ENCODE data around the gene ENTPD2. TPM values are rescaled to one million over a fixed set of nuclear protein-coding genes. Genes with fewer than 3 reads are reported as not detected.
A peak's percentile ranks its signal among the peaks of the same experiment; 100 is the strongest.

The ENTPD2 gene
- total and polyA plus RNA-seq, 9 of the 15 experiments (the other 6 are each of a cell fraction or from before 2014, with no cell fraction given) = 0.04 to 0.60 (median 0.14) TPM; not detected in 4

GRCh38 chr9:137074657-137075274, 20.9 kb upstream of the ENTPD2 start (continued):
- TF ChIP-seq, protein P1, sequence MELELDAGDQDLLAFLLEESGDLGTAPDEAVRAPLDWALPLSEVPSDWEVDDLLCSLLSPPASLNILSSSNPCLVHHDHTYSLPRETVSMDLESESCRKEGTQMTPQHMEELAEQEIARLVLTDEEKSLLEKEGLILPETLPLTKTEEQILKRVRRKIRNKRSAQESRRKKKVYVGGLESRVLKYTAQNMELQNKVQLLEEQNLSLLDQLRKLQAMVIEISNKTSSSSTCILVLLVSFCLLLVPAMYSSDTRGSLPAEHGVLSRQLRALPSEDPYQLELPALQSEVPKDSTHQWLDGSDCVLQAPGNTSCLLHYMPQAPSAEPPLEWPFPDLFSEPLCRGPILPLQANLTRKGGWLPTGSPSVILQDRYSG (tag; conservative IDR thresholded peaks at IDR 0.05; ENCODE audit: low read depth) = peak; percentile 100
- TF ChIP-seq, protein P2, sequence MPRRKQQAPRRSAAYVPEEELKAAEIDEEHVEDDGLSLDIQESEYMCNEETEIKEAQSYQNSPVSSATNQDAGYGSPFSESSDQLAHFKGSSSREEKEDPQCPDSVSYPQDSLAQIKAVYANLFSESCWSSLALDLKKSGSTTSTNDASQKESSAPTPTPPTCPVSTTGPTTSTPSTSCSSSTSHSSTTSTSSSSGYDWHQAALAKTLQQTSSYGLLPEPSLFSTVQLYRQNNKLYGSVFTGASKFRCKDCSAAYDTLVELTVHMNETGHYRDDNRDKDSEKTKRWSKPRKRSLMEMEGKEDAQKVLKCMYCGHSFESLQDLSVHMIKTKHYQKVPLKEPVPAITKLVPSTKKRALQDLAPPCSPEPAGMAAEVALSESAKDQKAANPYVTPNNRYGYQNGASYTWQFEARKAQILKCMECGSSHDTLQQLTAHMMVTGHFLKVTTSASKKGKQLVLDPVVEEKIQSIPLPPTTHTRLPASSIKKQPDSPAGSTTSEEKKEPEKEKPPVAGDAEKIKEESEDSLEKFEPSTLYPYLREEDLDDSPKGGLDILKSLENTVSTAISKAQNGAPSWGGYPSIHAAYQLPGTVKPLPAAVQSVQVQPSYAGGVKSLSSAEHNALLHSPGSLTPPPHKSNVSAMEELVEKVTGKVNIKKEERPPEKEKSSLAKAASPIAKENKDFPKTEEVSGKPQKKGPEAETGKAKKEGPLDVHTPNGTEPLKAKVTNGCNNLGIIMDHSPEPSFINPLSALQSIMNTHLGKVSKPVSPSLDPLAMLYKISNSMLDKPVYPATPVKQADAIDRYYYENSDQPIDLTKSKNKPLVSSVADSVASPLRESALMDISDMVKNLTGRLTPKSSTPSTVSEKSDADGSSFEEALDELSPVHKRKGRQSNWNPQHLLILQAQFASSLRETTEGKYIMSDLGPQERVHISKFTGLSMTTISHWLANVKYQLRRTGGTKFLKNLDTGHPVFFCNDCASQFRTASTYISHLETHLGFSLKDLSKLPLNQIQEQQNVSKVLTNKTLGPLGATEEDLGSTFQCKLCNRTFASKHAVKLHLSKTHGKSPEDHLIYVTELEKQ (CRISPR knock-in tag; IDR thresholded peaks at IDR 0.05) = peak; percentile 98
- TF ChIP-seq ZNF583 (CRISPR knock-in tag; IDR thresholded peaks at IDR 0.05) (peak; percentile 99), HIVEP1 (CRISPR knock-in tag; IDR thresholded peaks at IDR 0.05) (peak; percentile 99), KDM4B (IDR thresholded peaks at IDR 0.05; ENCODE audit: borderline replicate concordance in 2 of 2, low read depth in 1 of 2) (no peak), NFE2 (IDR thresholded peaks at IDR 0.05; ENCODE audit: low read depth) (no peak), ZNF384 (IDR thresholded peaks at IDR 0.05; ENCODE audit: low read depth, low read length) (no peak), KHSRP (IDR thresholded peaks at IDR 0.05) (no peak), GABPB2 (CRISPR knock-in tag; conservative IDR thresholded peaks at IDR 0.05) (peak; percentile 92; the same call in 1 of the 2 replicates), ELF1 (tag; IDR thresholded peaks at IDR 0.05) (peak; percentile 60), ZFP36 (IDR thresholded peaks at IDR 0.05; ENCODE audit: low read depth, low read length, partially characterized antibody) (no peak), EHMT2 (IDR thresholded peaks at IDR 0.05) (no peak), ZNF3 (CRISPR knock-in tag; IDR thresholded peaks at IDR 0.05) (peak; percentile 57; the same call in 1 of the 2 replicates), ZNF561 (CRISPR knock-in tag; conservative IDR thresholded peaks at IDR 0.05) (peak; percentile 95)
- TF ChIP-seq, protein P3, sequence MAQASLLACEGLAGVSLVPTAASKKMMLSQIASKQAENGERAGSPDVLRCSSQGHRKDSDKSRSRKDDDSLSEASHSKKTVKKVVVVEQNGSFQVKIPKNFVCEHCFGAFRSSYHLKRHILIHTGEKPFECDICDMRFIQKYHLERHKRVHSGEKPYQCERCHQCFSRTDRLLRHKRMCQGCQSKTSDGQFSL (CRISPR knock-in tag; IDR thresholded peaks at IDR 0.05) = no peak
- TF ChIP-seq, protein P3 (tag; IDR thresholded peaks at IDR 0.05) = peak; percentile 57 to 99

Measured in K562 (cell line).